PFSK-1 (cell line): Measurements from ENCODE around the gene CCDC15.

Source experiments
- POLR2AphosphoS5 ChIP-seq: IDR thresholded peaks from 2 replicates; pipeline ENCODE4 v1.6.1; 2012; ENCODE audit warnings: low read depth, mild to moderate bottlenecking, control low read depth, low read length, moderate library complexity
- SIN3A ChIP-seq: IDR thresholded peaks from 2 replicates; pipeline ENCODE4 v1.6.1; 2012; ENCODE audit warnings: mild to moderate bottlenecking, low read length, moderate library complexity, borderline replicate concordance; ENCODE audit not compliant: insufficient read depth

DNA sequence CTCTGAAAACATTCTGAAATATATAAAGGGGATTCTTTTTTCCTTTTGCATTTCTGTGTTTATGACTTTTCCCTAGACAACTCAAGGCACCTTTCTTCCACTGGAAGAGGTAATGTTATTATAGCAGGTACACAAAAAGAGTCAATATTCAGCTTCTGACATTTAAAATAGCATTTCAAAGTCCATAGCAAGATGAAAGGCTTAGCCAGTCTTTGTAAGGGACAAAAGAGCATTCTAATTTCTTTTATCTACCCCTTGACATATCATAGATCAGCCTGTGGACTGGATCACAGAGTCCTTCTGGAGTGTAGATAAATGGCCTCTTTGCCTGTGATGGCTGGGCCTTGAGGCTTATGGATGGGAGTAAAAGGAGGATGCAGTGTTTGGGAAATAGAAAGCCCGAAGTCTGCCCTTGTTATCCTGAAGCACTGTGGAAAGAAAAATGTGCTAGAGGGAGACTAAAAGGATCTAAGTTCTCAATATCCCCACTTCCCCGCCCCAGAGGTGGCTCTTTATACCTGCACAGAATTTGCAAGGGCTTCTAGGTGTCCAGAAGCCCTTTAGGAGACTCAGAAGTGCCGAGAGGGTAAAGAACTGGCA, 16.6 kb upstream of the CCDC15 start:
- TF ChIP-seq POLR2AphosphoS5 (no peak), SIN3A (no peak)
